GM18517 (cell line): Measurements from ENCODE around the gene CHRNA3.

ENCODE experiments used
- ATAC-seq: cut with Tn5 transposase; IDR thresholded peaks from one replicate; pipeline ENCODE4 v1.9.1; 2021; ENCODE audit warnings: mild to moderate bottlenecking, moderate library complexity; ENCODE audit not compliant: unreplicated experiment

CHRNA3 gene

GRCh38 chr15:78620527-78621421 lies at the start of gene CHRNA3:
Gene CHRNA3 (minus strand): TSS chr15:78620996. CDS start chr15:78620794, 202 bp downstream.
- ATAC-seq = no peak

DNA sequence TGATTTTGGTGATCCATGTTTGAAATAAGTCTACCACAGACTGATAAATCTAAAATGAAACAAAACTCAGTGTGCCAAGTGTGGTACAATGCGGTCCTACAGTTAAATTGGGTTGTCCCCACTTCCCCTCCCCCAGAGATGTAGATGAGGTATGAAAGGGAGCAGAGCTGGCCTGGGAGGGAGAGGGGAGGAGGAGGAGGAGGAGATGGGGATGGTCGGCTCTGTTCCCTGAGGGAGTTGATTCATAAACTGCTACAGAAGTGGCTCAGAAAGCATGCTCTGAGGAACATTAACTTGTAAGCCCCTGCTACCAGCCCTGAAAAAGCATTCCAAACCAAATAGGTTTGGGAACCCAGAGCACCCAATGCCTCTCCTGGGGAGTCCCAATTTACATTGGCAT lies 48.2 kb upstream of the CHRNA3 start:
- no peak for ATAC-seq

GRCh38 chr15:78667578-78668236 lies 46.9 kb upstream of the CHRNA3 start:
- no peak for ATAC-seq

DNA sequence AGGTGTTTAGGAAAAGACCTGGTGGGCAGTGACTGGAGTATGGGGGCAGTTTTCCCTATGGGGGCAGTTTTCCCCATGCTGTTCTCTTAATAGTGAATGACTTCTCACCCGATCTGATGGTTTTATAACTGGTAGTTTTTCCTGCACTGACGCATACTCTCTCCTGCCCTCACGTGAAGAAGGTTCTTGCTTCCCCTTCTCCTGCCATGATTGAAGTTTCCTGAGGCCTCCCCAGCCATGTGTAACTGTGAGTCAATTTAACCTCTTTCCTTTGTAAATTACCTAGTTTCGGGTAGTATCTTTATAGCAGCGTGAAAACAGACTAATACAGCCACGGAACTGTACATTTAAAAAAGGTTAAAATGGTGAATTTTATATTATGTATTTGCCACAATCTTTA lies 45.2 kb upstream of the CHRNA3 start:
- ATAC-seq = no peak

- ATAC-seq = no peak
Measured at GRCh38 chr15:78663703-78664102, 42.9 kb upstream of the CHRNA3 start.

GRCh38 chr15:78662028-78662427 lies 41.2 kb upstream of the CHRNA3 start:
- no peak for ATAC-seq

DNA sequence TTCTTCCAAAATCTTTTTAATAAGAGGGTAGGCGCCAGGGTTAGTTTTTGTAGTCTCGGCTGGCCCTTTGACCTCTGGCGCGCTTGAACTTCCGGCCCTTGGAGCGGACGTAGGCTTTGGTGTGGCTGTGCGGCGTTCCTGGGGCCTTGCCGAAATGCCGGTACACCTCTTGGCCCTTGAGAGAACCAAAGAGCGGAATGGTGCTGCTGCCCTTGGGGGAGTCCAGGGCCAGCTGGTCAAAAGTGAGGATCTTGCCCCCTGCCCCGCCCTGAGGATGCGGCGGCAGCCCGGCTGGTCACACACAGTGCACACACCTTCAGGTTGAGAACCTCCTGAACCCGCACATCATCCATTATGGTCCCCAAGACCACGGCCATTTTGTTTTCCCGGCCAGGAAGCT lies 40.2 kb upstream of the CHRNA3 start:
- no peak for ATAC-seq

DNA sequence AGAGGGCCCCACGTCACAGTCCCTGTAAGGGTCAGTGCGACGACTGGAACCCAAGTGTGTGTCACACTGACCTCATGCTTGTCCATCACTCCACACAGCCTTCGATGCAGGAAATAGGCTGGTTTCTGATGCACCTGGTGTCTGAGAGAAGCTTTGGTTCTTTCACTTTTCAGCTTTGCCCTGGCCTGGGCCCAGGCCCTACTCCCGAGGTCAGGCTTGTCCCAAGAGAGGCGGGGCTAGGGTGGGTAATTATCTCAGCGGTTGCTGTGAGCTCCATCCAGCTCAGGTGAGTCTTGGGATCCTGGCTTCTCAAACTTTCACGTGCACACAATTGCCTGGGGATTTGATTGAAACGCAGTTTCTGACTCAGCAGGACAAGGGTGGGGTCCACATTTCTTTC lies 39.8 kb upstream of the CHRNA3 start:
- no peak for ATAC-seq

DNA sequence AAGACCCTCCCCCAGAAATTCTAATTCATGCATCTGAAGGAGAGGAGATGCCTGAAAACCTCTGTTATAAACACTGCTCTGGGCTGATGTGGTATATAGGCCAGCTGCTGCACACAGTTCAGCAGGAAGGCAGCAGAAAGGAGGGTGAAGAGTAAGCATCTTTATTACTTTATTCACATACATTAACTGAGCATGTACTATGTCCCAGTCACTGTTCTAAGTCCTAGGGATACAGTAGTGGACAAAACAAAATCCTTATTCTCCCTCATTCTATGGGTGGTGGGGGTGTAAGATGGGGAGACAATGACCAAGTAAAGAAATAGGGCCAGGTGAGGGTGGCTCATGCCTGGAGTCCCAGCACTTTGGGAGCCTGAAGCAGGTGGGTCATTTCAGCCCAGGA lies 38.0 kb upstream of the CHRNA3 start:
- no peak for ATAC-seq

DNA sequence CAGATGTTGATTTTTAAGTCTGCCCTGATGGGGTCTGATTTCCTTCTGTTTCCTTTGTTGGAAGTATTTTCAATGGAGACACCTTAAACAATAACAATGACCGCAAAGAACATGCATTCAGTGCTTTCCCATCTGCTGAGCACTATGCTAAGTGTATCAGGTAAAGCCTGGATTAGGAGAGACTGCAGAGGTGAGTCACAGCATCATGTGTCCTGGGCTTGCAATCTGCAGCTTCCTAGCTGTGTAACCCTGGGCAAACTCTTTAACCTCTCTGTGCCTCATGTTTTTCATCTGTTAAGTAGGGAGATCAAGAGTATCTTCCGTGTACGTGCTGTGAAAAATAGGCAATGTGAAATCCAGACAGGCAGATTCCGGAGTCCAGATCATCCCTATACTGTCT lies 33.5 kb upstream of the CHRNA3 start:
- no peak for ATAC-seq

GRCh38 chr15:78651930-78652615 lies 31.3 kb upstream of the CHRNA3 start:
- no peak for ATAC-seq

- ATAC-seq = no peak
Measured at GRCh38 chr15:78651007-78651406, 30.2 kb upstream of the CHRNA3 start.

GRCh38 chr15:78650022-78650421 lies 29.2 kb upstream of the CHRNA3 start:
- no peak for ATAC-seq

GRCh38 chr15:78645009-78645408 lies 24.2 kb upstream of the CHRNA3 start:
- no peak for ATAC-seq

DNA sequence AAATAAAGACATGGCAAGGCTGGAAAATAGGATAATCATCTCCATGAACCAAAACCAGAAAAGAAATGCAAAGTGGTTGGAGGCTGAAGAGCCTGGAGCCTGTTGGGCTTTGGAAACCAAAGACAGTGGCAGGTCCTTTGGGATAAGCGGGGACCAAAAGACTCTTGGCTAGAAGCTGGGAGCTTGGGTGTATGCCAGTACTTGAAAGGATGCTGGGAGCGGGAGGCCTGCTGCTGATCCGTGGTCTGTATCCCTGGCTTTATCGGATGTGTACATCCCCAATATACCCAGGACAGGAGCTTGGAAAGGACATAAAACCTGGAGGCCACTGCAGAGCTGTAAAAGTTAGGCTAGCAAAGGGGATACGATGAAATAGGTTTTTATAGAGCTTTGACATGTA lies 21.5 kb upstream of the CHRNA3 start:
- ATAC-seq = no peak

DNA sequence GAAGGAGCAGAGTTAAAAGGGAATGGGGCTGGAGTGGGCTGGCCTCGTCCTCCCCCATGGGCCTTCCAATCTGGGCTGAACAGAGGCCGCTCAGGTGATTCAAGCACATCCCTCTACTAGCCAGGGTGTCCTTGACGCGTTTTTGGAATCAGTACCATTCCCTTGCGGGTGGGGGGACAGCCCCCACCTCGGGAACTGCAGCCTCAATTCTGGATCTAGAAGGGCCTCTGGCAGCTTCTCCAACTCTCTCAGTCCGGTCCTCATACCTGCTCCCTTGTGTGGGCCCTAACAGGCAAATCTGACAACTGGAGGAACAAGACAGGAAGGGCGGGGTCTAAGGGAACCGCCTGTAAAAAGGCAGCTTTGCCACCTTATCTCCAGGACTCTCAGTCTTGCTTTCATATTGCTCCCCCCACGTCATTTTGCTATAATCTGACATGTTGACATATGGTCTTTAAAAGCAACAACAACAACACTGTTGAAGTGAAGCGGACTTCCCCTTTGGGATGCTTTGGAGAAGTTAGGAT lies 21.0 kb upstream of the CHRNA3 start:
- ATAC-seq = no peak

DNA sequence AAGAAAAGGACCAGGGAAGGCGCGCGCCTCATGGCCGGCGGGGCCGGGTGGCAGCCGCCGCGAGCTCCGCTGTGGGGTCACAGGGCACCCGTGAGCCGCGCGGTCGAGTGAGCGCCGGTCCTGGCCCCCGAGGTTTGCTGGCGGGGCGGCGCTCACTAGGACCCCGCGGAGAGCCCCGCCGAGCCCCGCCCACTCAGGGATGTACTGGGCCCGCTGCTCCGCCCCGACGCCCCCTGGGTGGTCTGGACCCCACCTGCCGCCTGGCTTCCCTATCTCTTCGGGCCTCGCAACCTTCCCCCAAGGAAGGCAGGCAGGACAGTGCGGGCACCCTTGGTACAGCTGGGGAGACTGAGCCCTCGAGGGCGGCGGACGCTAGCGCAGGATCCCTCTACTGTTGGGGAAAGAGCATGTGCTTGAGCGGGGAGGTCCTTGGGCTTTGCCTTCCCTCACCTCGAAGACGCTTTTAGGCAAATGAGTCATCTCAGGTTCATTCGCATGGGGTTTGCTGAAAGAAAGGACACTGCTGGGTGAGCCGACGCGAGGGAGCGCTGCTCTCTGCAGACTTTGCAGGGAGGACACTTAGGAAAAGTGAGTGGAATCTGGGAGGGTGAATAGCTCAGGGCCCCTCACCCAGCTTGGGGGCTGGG lies 20.4 kb upstream of the CHRNA3 start, which contains the start of gene CHRNB4:
TSS of gene CHRNB4 (minus strand) at position 109 of the 647 bp plus-strand sequence. CDS start at position 32, 77 bp downstream.
- ATAC-seq = no peak

DNA sequence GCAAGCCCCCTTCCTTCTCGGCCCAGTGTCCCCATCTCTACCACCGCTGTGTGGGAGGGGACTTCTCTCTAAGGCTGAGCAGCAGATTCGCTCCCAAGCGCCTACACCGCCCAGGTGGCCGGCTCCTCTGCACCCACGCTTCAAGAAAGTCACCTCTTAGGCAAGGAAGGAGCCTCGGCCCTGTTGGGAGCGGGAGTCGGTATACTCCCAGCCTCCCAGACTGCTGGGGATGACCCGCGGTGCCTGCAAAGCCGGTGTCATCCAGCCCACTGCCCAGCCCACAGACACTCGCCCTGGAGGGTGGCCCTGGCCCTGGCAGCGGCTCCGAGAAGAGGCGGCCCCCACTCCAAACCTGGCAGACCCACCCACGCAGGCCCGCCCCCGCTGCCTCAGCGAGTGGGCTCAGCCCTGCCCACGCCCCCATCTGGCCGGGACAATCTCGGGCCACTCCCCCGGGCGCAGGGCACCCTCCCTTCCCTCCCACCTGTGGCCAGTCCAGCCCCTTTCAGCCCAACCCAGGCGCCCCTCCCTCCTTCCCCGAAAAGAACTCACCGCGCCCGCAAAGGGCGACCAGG lies 19.8 kb upstream of the CHRNA3 start:
- no peak for ATAC-seq

GRCh38 chr15:78638658-78639314 lies 18.0 kb upstream of the CHRNA3 start:
- ATAC-seq = no peak
